NCI-H2196 (cell line): ENCODE results near the gene SRSF10.
"Not testable (repeated sequence)": the region's sequence is repeated elsewhere in the genome, so short reads cannot be mapped to it uniquely, and the experiment has no call there.

Source experiments
- DNase-seq: peaks from one replicate; lab custom pipeline; 2025; ENCODE audit not compliant: unreplicated experiment; lab: John Stamatoyannopoulos, UW

The SRSF10 gene

DNA sequence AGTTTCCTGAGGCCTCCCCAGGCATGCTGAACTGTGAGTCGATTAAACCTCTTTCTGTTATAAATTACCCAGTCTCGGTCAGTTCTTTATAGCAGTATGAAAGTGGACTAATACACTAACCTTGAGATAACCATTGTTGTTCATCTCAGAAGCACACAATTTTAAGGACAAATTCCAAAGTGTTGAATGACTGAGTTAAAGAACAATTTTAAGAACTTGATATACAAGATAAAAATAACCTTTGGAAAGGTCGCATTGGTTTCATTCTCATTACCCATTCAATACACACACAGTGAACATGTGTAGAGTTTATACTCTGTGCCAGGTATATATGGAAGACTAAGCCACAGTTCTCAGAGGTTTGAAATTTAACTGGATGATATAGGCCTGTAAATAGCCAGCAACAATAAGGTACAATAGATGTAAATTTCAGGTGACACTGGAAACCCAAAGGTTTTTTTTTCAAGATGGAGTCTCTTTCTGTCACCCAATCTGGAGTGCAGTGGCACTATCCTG is 19.1 kb upstream of the SRSF10 start:
- no peak for DNase-seq

DNA sequence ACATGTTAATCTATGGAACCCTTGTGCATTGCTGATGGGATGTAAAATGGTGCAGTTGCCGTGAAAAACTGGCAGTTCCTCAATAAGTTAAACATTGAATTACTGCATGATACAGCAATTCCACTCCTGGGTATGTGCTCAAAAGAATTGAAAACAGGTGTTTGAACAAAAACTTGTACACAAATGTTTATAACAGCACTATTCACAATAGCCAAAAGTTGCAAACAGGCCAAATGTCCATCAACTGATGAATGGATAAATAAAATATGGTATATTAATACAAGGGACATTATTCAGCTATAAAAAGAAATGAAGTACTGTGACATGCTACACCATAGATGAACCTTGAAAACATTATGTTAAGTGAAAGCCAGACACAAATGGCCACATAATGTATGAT is 17.7 kb upstream of the SRSF10 start:
- no peak for DNase-seq

DNA sequence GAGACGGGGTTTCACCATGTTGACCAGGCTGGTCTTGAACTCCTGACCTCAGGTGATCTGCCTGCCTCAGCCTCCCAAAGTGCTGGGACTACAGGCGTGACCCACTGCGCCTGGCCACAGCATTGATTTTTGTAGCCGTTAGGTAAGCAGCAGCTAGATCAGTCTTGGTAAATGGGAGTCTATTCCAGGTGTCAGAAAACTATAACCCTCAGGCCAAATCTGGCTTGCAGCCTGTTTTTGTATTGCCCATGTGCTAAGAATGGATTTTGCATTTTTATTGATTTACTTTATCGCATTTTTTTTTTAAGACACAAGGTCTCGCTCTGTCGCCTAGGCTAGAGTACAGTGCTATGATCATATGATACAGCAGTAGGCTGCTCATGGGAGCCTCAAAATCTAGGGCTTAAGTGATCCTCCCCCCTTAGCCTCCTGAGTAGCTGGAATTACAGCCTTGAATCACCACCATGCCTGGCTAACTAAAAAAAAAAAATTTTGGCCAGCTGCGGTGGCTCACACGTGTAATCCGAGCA is 16.6 kb upstream of the SRSF10 start:
- no peak for DNase-seq

DNA sequence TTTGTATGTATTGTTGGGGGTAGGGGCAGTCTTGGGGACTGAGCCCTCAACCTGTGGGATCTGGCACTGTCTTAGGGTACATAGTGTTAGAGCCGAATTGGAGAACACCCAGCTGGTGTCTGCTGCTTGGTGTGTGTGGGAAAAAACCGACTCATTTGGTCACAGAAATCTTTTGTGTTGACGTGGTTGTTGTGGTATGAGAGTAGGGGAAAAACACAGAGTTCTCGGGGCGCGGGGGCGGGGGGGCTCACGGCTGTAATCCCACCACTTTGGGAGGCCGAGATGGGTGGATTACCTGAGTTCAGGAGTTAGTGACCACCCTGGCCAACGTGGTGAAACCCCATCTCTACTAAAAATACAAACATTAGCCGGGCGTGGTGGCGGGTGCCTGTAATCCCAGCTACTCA is 15.3 kb upstream of the SRSF10 start:
- no peak for DNase-seq

DNA sequence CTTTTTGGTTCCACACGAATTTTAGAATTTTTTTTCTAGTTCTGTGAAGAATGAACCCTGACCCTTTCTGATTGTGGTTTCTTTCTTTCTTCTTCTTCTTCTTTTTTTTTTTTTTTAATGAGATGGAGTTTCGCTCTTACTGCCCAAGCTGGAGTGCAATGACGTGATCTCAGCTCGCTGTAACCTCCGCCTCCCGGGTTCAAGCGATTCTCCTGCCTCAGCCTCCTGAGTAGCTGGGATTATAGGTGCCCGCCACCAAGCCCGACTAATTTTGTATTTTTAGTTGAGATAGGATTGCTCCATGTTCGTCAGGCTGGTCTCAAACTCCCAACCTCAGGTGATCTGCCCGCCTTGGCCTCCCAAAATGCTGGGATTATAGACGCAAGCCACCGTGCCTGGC is 11.9 kb upstream of the SRSF10 start:
- not testable (repeated sequence) for DNase-seq

DNA sequence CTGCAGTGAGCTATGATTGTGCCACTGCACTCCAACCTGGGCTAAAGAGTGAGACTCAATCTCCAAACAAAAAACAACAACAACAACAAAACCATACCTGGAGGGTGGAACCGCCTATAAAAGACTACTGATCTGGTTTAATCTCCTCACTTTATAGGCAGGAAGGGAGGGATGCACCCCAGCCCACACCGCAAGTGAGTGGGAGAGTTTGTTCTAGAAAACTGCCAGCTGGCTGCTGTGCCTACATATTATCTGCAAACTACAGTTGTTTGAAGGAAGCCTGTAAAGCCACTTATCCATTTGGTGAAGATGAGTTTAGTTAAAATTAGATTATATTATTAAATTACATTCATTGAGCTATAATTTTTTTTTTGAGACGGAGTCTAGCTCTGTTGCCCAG is 9.1 kb upstream of the SRSF10 start:
- no peak for DNase-seq

DNA sequence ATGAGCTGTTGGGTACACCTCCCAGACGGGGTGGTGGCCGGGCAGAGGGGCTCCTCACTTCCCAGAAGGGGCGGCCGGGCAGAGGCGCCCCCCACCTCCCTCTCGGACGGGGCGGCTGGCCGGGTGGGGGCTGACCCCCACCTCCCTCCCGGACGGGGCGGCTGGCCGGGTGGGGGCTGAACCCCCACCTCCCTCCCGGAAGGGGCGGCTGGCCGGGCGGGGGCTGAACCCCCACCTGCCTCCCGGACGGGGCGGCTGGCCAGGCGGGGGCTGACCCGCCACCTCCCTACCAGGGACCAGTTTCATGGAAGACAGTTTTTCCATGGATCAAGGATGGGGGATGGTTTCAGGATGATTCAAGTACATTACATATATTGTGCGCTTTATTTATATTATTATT is 6.9 kb upstream of the SRSF10 start:
- DNase-seq: not testable (repeated sequence)

DNA sequence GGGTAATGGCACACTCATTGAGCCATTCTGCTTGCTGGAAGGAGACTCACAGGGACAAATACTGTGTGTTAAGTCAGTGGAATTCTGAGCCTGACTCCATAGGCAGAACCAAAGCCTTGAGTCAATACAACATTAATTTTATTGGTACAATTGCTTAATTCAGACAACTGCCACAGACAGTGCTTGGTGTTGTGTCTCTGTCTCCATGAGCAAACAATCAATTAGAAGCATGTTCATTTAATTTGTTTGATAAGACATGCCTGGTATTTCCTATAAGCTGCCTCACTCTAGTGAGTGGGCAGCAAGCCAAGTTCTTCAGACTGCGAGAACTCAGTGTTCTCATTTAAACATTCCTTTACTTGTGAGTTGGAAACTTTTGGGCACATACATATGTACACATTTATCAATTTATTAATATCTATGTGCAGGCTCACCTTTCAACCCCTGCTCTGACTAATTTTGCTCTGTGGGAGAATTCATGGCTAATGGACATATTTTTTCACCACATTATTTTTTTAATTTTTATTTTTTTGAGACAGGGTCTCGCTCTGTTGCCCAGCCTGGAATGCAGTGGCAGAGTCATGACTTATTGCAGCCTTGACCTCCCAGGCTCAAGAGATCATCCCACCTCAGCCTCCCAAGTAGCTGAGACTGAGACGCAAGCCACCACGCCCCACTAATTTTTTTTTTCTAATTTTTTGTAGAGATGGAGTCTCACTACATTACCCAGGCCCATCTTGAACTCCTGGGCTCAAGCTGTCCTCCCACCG is 4.5 kb upstream of the SRSF10 start:
- peak; percentile 44 for DNase-seq

DNA sequence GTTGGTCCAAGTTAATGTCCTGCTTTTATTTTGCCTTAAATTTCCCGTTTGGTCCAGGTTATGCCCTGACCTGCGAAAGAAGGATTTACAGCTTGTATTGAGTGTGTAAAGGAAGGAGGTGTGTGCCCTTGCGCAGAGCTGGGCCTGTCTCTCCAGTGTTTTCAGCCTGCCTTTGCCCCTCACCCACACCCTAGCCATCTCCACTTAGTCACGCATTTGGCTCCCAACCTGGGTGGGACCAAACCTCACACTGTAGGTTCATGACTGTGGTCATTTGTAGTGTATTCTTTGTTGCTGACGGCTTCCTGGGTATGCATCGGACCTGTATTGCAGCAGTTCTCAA is 572 bp upstream of the SRSF10 start:
- DNase-seq: peak; percentile 69

DNA sequence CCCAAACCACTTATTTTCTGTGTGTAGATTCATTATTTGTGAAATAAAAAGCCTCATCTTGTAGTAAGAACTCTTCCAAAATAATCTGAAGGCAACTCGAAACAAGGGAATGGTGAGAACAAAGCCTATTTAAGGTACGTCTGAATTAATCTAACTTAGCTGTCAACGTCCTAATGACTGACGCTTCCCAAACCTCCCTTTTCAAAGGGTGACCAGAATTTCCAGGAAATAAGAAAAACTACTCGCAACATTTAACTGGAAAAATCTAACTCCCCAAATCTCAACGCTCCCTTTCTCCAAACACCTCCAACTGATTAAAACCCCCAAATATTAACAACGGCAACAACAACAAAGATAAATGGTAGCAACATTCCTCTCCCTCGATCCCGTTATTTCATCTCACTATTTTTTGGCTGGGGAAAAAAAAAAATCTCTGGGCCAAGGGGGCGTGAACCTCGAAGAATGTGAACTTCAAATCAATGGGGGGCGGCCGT is 693 bp downstream of the SRSF10 start:
- no peak for DNase-seq

DNA sequence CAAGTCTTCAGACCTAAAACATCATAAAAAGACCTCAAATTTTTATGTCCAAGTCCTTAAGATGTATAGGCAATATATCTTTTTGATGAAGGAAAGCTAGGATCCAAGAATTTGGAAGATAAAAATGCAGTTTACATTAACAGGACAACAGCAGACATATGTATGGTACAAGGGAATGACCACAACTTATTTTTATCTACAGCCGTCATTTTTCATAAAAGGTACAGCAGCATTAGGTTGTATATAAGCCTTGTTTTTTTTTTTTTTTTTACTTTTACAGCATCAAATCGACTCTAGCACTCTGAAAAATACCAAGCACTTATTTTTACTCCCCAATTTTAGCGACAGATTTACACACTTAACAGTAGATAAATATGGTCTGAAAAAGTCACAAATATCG is 1.3 kb downstream of the SRSF10 start:
- no peak for DNase-seq

DNA sequence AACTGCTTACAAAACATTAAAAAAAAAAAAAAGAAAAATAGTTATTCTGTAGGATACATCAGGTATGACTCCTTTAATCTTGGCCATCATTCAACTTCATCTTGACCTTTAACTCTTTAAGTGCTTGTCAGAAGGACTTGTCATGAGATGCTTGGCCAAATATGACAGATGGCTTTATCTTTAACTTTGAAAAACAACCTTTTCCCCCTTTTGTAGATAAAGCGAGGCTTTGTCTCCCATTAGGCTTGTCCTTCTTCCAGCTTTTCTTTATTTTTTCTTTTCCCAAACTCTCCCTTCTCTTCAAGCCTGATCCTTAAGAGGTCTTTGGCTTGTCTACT is 2.3 kb downstream of the SRSF10 start:
- no peak for DNase-seq

DNA sequence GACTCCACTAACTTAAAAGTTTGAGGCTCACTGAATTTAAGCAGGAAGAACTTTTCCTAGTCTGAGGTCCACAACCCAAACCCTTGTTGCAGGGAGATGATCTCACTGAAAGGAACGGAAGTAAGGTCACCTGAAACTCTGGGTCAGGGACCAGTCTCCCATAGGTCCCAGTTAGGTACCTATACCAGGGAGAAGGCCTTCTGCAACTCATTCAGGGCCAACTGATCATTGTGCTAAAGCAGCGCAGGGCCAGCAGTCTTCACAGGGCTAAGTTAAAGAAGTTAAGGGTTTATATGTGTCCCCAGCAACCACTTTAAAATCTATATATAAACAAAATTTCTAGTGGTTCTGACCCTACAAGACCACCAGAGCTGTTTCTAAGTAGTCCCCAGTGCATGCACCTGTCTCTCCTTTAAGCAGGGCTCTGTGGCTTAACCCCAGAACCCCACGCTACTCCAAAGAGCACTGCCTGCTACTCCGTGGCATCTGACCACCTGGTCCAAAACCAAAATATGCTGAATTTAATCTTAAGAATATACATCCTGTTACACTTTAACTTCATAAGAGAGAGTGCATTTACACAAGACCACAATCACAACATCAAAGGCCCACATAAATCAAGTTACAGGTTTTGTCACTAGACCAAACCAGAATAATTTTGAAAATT is 2.8 kb downstream of the SRSF10 start:
- no peak for DNase-seq

DNA sequence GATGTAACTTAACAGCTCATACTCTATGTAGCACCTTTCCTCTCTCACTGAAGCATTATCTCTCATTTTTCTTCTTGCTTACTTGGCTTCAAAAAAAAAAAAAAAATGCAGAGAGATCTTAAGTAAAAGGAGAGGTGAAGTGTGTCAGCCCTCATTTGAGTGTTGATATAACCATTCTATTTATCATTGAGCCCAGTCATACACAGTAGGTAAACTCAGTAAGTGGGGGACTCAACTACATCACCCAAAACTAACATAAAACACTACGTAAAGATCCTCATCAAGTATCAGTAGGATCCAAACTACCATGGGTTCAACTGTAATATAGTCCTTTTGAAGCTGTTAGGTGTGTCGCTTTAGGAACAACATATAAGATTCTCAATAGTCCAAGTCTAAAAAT is 12.3 kb downstream of the SRSF10 start:
- DNase-seq: no peak

DNA sequence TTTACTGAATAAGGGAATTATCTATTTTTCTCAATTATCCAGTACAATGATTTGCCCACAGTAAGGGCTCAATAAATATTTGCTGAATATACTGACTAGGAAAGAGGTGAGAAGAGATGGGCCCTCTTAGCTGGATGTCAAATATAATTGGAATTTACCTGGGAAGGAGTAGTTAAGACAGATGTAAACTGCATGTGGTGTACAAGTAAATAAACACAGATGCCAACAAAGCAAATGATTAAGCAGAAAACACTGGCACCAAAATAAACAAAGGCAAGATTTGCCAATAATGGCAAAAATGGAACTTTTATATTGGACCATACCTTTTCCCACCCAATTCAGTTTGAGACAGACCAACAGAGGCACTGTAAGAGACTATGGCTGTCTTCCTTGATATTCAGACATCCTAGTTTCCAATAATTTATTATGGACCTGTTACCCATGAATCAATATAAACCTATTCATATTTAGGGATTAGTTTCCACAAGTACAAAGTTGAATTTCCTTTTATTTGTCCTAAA is 13.1 kb downstream of the SRSF10 start:
- no peak for DNase-seq

DNA sequence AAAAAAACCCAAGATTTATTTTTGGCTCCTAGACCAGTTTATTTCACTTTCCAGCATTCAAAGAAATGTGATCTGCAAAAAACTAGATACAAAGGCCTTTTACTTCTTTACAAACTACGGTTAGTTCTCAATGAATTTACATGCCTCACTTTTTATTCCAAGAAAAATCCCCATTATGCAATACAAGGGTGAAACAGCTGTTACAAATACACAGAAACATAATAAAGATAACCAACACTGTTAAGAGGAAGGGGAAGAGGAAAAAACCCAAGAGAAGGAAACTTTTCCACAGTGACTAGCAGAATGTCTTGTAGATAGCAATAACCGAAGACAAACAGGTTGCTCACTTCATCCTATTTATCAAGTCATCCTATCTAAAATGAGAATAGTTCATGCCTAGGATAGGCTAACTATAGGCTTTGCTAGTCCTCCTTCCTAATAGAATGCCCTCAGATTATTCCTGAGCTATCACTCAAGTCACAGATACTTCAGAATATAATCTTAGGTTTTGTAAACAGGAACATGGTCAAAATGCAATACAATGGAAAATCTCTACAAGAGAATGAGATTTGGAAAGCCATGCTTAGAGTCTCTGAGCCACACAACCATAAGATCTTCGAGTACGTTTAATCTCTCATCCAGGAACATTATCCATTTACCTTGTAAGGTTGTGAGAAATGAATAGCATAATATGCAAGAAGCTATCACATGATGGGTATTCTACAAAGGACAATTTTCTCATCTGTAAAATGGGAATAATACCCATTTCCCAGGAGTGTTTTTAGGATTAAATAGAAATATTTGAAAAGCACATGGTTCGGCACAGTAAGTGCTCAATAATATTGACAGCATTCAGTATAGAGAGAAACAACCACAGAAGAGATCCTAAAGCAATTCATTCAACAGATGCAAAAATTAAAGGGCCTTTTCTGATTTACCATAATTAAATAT is 15.1 kb downstream of the SRSF10 start:
- DNase-seq: no peak

DNA sequence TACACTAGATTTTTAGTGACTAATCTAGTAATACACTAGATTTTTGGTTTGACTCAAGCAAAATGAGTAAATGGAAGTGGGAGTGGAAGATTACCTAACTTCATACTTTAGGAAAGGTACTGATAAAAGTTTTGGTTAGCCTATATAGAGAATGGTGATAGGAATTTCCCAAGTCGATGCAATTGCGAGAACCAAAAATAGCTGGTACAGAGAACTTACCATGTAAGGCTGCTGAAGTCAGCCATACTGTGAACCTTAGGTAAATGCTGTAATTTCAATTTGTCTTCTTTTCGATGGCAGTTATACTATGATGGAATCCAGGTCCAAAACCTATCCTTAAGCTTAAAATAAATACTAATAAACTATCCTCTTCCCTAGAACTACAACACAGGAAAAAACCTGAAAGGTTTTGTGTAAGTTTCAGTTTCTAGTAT is 15.9 kb downstream of the SRSF10 start:
- DNase-seq: no peak

DNA sequence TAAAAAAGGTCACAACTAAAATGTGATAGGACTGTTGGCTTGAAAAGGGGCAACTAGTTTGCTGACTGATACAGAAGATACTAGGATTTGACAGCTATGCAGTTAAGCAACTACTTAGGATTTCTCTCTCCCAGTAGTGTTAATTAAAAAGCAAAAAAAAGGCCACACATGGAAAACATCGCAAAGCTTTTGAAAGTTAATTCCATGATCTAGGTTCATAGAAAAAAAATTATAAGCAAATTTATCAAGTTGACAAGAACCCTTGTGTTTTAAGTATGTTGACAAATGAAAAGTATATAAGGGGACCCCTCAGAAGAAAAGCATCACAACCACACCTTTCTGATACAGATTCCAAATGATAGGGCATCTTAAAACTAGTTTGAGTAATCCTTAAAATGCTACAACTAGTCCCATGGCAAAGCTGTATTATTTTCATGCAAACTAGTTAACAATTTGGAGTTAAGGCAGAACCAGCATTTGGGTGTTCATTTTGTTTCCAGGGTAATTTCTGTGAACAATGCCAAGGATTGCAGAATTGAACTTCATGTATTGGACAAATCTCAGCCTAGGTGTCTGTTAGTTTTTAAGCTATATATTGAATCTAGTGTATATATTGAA is 16.4 kb downstream of the SRSF10 start:
- no peak for DNase-seq

DNA sequence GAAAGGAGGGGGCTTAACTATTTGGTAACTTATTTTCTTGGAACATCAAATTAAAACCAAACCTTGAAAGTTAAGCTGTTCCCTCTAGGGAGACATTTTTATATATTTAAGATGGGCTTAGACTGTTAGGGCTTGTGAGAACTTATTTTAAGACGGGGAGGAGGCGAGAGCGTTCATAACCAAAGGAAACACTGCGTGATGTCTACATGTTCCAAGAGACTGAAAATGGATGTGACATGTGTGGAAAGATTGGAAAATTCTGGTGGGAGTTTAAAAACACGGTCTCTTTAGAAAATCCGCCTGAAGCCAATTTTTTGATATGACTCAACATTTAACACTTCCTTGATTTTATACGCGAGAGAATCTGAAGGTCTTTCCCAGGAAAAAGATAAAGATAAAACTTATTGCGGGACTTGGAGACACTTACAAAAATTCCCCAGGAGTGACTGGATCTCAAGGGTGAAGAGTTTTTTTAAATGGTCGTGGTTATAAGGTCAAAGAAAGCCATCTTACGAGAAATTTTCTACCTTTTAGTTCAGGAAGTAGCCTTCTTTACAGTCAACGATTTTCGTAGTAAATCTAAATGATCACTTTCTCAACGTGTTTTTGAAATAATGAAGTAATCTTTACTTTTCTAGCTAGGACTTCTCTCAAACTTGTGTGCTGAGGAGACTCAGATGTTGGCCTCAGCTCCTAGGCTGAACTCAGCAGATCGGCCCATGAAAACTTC is 19.7 kb downstream of the SRSF10 start:
- no peak for DNase-seq
